Esophagus squamous epithelium (tissue), 5 donors: Measurements from ENCODE around the gene LDLRAD3. TPM values are rescaled to one million over a fixed set of nuclear protein-coding genes. Genes with fewer than 3 reads are reported as not detected.
A peak's percentile ranks its signal among the peaks of the same experiment; 100 is the strongest.

Experiments
- DNase-seq: peaks from one replicate; lab custom pipeline; 2025; lab: John Stamatoyannopoulos, UW
- H3K27ac ChIP-seq, 4 donors: fragments of 200-600 bp; sonication (generic); one replicate each; pipeline ENCODE4 v1.5.1; 2016 to 2019; ENCODE audit warnings: mild to moderate bottlenecking in 1 of 4
- H3K27me3 ChIP-seq, 4 donors: fragments of 200-600 bp; sonication (generic); 1 replicate in 3 of 4; 2 replicates in 1 of 4; pipeline versions ENCODE4 v1.5.1 to v1.6.0; 2017 to 2021; ENCODE audit warnings: antibody characterized with exemption in 1 of 4
- H3K36me3 ChIP-seq, 3 donors: fragments of 200-600 bp; sonication (generic); one replicate each; pipeline ENCODE4 v1.5.1; 2016 to 2019
- H3K4me1 ChIP-seq, 3 donors: fragments of 200-600 bp; sonication (generic); one replicate each; pipeline ENCODE4 v1.5.1; 2017 to 2019
- H3K4me3 ChIP-seq, 4 donors: fragments of 200-600 bp; sonication (generic); 1 replicate in 3 of 4; 2 replicates in 1 of 4; pipeline ENCODE4 v1.5.1; 2016 to 2019; ENCODE audit warnings: mild to moderate bottlenecking in 2 of 4, moderate library complexity in 1 of 4
- H3K9me3 ChIP-seq, 3 donors: fragments of 200-600 bp; sonication (generic); one replicate each; pipeline ENCODE4 v1.5.1; 2016 to 2019
- POLR2A ChIP-seq, 4 donors: fragments of 450-650 bp; IDR thresholded peaks; one replicate each; pipeline ENCODE4 v1.6.1; 2017; ENCODE audit warnings: antibody characterized with exemption in 4 of 4, mild to moderate bottlenecking in 4 of 4, moderate library complexity in 3 of 4
- WGBS, 2 donors: methylation state at CpG; one replicate each; pipeline ENCODE4 v1.1.5; 2018; 5-methylcytosine and 5-hydroxymethylcytosine counted together
- intact Hi-C: fragments of 100-400 bp; cut with DNase I; formaldehyde crosslinking; loops from one replicate; pipeline ENCODE4 v1.15.0; 2022
- total RNA-seq, 4 donors: library from RNA; depleted of rRNA; stranded (reverse); fragments of >200 nt; gene quantifications; one replicate each; pipeline ENCODE4 v1.1.0, GENCODE V29; 2016
- TF ChIP-seq, protein P1 (sequence below), 6 experiments: fragments of 450-650 bp in 4 of 6; fragments of 200-600 bp in 2 of 6; sonication (generic) in 2 of 6; IDR thresholded peaks; one replicate each; pipeline ENCODE4 v1.5.1; 2016 to 2019; ENCODE audit warnings: antibody characterized with exemption in 6 of 6, mild to moderate bottlenecking in 4 of 6, moderate library complexity in 4 of 6
- donor health status: DM: yes; HTN: yes; CAD: no.

LDLRAD3 gene
- total RNA-seq, 4 donors from 2014 or later = 5.0 to 16.8 (median 8.2) TPM

- H3K4me3 ChIP-seq = no peak overlapping the region
- H3K4me1 ChIP-seq = peaks cover 9 to 68% (median 13%) of the 10 kb centered on the region in 3 donors
These were observed 72.4 kb downstream of the LDLRAD3 start for GRCh38 chr11:36016263-36016662.

GRCh38 chr11:36016709-36017108 is 72.8 kb downstream of the LDLRAD3 start:
- Histone ChIP-seq H3K9me3 (no peaks in the 10 kb centered on the region), H3K36me3 (no peaks in the 10 kb centered on the region), H3K4me3 (no peak overlapping the region), H3K4me1 (peaks cover 9 to 69% (median 13%) of the 10 kb centered on the region in 3 donors), H3K27me3 (no peaks in the 10 kb centered on the region), H3K27ac (no peak overlapping the region)
- intact Hi-C loops = no loop called here
- TF ChIP-seq POLR2A (IDR thresholded peaks at IDR 0.05) = no peak
- TF ChIP-seq, protein P1, sequence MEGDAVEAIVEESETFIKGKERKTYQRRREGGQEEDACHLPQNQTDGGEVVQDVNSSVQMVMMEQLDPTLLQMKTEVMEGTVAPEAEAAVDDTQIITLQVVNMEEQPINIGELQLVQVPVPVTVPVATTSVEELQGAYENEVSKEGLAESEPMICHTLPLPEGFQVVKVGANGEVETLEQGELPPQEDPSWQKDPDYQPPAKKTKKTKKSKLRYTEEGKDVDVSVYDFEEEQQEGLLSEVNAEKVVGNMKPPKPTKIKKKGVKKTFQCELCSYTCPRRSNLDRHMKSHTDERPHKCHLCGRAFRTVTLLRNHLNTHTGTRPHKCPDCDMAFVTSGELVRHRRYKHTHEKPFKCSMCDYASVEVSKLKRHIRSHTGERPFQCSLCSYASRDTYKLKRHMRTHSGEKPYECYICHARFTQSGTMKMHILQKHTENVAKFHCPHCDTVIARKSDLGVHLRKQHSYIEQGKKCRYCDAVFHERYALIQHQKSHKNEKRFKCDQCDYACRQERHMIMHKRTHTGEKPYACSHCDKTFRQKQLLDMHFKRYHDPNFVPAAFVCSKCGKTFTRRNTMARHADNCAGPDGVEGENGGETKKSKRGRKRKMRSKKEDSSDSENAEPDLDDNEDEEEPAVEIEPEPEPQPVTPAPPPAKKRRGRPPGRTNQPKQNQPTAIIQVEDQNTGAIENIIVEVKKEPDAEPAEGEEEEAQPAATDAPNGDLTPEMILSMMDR (IDR thresholded peaks at IDR 0.05) = no peak
- WGBS, 2 donors = 88 to 94% methylated on average over 4 of the region's 4 CpGs
- DNase-seq = no peak

More at GRCh38 chr11:36016263-36016662, 72.4 kb downstream of the LDLRAD3 start:
- no peak for TF ChIP-seq POLR2A (IDR thresholded peaks at IDR 0.05)
- TF ChIP-seq, protein P1 (IDR thresholded peaks at IDR 0.05) = no peak
- Histone ChIP-seq H3K27ac (no peak overlapping the region), H3K27me3 (no peaks in the 10 kb centered on the region), H3K36me3 (no peaks in the 10 kb centered on the region), H3K9me3 (no peaks in the 10 kb centered on the region)
- WGBS, 2 donors = 78 to 92% methylated on average over 3 of the region's 3 CpGs
- no peak for DNase-seq
- intact Hi-C loops = no loop called here

GRCh38 chr11:36019005-36019596 is 75.2 kb downstream of the LDLRAD3 start:
- 89 to 96% methylated on average over 7 to 8 of the region's 8 CpGs for WGBS, 2 donors
- TF ChIP-seq, protein P1 (IDR thresholded peaks at IDR 0.05) = no peak
- TF ChIP-seq POLR2A (IDR thresholded peaks at IDR 0.05) = no peak
- no peaks in the 10 kb centered on the region for H3K9me3 ChIP-seq

GRCh38 chr11:36019722-36020121 is 75.9 kb downstream of the LDLRAD3 start:
- no peaks in the 10 kb centered on the region for H3K9me3 ChIP-seq
- no peak for DNase-seq
- 47 to 73% methylated on average over 3 to 4 of the region's 4 CpGs for WGBS, 2 donors
- TF ChIP-seq POLR2A (IDR thresholded peaks at IDR 0.05) = no peak
- TF ChIP-seq, protein P1 (IDR thresholded peaks at IDR 0.05) = no peak
- H3K27ac ChIP-seq = peak overlapping the region in 3 of 4 donors; percentile 55 to 76 (median 57)
- no peak overlapping the region for H3K4me3 ChIP-seq
- intact Hi-C loops = no loop called here
- H3K4me1 ChIP-seq = peaks cover 4 to 71% (median 7%) of the 10 kb centered on the region in 3 donors
- H3K27me3 ChIP-seq = no peaks in the 10 kb centered on the region
- H3K36me3 ChIP-seq = no peaks in the 10 kb centered on the region

More at GRCh38 chr11:36019005-36019596, 75.2 kb downstream of the LDLRAD3 start:
- H3K27me3 ChIP-seq = no peaks in the 10 kb centered on the region
- intact Hi-C loops = no loop called here
- peak overlapping the region in 3 of 4 donors; percentile 36 to 76 (median 57) for H3K27ac ChIP-seq
- peaks cover 9 to 71% (median 10%) of the 10 kb centered on the region in 3 donors for H3K4me1 ChIP-seq
- no peak for DNase-seq
- no peak overlapping the region for H3K4me3 ChIP-seq
- H3K36me3 ChIP-seq = no peaks in the 10 kb centered on the region

- 78 to 79% methylated on average over 7 of the region's 7 CpGs for WGBS, 2 donors
- Histone ChIP-seq H3K9me3 (no peaks in the 10 kb centered on the region), H3K4me3 (no peak overlapping the region), H3K27ac (peak overlapping the region in 3 of 4 donors; percentile 32 to 77 (median 75)), H3K27me3 (no peaks in the 10 kb centered on the region), H3K36me3 (no peaks in the 10 kb centered on the region), H3K4me1 (peaks cover 3 to 59% (median 7%) of the 10 kb centered on the region in 3 donors)
- DNase-seq = no peak
- intact Hi-C loops = no loop called here
- TF ChIP-seq, protein P1 (IDR thresholded peaks at IDR 0.05) = no peak
- TF ChIP-seq POLR2A (IDR thresholded peaks at IDR 0.05) = no peak
These were observed 79.0 kb downstream of the LDLRAD3 start for GRCh38 chr11:36022882-36023281.
